GM12865 (cell line): Measurements from ENCODE around the gene TTLL10.
A peak's percentile ranks its signal among the peaks of the same experiment; 100 is the strongest.
"Not testable (repeated sequence)": the region's sequence is repeated elsewhere in the genome, so short reads cannot be mapped to it uniquely, and the experiment has no call there.

ENCODE experiments used
- DNase-seq: peaks from one replicate; pipeline ENCODE4 v3.0.0; 2010; ENCODE audit warnings: low read depth
- H3K4me3 ChIP-seq: 2 replicates; pipeline ENCODE4 v1.5.1; 2011; ENCODE audit warnings: mild to moderate bottlenecking, low read depth, low read length, control low read depth
- TF ChIP-seq, protein P1 (sequence below): IDR thresholded peaks from 2 replicates; pipeline ENCODE4 v1.5.1; 2011; ENCODE audit warnings: low read length, control low read depth, low read depth, inconsistent platforms; ENCODE audit not compliant: insufficient read depth; ENCODE audit errors: missing control alignments

Gene TTLL10

DNA sequence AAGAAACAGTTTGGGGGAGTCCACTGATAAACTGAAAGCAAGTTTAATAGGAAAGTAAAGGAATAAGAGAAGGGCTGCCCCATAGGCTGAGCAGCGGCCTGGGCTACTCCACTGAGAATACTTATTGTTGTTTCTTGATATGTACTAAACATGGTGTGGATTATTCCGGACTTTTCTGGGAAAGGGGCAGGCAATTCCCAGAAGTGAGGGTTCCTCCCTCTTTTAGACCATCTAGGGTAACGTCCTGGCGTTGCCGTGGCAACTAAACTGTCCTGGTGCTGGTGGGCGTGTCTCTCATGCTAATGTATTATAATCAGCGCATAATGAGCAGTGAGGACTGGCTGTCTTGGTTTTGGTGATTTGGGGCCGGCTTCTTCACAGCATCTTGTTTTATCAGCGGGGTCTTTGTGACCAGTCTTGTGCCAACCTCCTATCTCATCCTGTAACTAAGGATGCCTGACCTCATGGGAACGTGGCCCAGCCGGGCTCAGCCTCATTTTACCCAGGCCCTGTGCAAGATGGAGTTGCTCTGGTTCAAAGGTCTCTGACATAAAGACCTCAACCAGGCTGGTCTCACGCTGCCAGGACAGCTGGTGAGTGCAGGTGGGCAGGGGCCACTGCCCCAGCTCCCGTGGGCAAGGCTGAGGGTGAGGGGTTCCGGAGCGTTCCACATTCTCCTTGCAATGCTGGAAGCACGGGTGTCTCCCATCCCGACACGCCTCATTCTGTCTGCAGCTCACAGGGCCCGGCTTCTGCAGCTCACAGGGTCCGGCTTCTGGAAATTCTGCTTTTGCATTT, 38.1 kb upstream of the TTLL10 start:
- TF ChIP-seq, protein P1, sequence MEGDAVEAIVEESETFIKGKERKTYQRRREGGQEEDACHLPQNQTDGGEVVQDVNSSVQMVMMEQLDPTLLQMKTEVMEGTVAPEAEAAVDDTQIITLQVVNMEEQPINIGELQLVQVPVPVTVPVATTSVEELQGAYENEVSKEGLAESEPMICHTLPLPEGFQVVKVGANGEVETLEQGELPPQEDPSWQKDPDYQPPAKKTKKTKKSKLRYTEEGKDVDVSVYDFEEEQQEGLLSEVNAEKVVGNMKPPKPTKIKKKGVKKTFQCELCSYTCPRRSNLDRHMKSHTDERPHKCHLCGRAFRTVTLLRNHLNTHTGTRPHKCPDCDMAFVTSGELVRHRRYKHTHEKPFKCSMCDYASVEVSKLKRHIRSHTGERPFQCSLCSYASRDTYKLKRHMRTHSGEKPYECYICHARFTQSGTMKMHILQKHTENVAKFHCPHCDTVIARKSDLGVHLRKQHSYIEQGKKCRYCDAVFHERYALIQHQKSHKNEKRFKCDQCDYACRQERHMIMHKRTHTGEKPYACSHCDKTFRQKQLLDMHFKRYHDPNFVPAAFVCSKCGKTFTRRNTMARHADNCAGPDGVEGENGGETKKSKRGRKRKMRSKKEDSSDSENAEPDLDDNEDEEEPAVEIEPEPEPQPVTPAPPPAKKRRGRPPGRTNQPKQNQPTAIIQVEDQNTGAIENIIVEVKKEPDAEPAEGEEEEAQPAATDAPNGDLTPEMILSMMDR = no peak

DNA sequence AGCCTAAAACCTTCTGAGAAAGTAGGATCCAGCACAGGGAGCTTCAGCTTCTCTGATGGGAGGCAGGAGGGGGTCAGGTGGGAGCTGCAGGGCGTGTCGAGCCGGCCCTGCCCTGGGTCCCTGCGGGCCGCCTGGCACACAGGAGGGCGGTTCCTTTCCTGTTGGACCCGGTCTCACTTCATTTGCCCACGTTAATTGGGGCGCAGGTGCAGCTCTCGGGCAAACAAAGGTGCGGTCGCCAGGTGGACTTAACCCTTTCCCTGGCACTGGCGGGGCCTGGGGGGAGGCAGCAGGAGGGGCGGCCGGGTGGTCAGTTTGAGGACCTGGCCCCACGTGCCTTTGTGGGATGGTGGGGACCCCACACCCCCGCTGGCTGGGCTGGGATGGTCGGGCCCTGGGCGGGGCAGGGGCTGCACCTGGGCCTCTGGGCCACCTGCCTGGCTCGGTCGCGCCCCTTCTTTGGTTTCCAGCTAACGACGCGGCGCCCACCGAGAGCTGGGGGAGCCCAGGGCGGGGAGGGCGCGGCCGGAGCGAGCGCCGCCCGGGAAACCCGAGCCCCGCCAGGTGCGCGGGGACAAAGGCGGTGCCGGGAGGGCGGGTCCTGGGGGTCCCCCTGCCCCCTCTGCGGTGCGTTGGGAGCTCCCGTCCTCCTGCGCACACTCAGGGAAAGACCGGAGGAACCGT, 37.0 kb upstream of the TTLL10 start:
- H3K4me3 ChIP-seq = no peak overlapping the region
- DNase-seq = no peak
- TF ChIP-seq, protein P1 = no peak

More for the DNA sequence above, 38.1 kb upstream of the TTLL10 start:
- DNase-seq = no peak
- no peak overlapping the region for H3K4me3 ChIP-seq

DNA sequence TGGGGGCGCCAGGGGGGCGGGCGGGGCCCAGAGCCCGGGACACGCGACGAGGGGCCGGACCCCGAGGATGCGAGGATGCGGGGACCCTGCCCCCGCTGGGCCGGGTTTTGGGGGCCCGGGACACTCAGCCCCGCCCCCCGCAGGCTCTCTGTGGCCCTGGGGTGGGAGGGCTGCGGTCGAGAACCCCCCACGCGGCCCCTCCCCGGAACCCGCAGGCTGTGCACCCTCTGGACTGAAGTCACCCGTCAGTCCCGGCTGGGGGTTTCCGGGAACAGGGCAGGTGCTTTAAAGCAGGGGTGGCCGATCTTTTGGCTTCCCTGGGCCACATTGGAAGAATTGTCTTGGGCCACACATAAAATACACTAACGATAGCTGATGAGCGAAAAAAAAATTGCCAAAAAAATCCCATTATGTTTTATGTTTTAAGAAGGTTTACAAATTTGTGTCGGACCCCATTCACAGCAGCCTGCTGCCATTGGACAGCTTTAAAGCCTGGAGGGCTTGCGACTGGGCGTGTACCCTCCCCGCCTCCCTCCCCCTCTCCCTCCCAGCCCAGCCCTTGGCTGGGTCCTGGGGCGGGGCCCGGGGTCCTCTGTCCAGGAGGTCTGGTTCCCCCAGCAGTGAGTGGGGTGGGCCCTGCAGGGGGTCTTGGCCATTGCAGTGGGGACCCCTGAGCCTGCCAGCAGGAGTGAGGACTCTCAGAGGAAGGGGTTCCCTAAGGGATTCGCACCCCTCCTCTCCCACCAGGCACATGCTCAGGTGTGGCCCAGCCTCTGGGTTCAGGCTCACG, 36.2 kb upstream of the TTLL10 start:
- DNase-seq = peak; percentile 75
- TF ChIP-seq, protein P1 = no peak
- peak overlapping the region; percentile 30; the same call in 1 of the 2 replicates for H3K4me3 ChIP-seq

DNA sequence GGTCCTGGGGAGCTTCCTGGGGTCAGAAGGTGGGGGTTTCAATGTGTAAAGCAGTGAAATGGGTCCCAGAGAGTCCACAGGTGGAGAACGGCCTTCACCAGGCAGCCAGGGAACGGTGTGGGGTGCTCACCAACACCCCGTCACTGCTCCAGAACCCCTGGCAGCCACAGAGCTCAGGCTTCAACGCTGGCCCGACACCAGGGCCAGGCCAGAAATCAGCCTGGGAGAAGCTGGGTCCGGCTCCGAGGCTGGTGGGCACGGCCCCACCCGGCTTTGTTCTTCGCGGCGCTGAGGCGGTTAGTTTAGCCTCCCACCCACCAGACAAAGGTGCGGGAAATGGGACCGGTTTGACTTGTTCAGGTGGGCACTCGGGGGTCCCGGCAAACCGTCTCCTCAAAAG, 33.0 kb upstream of the TTLL10 start:
- no peak overlapping the region for H3K4me3 ChIP-seq
- TF ChIP-seq, protein P1 = no peak
- no peak for DNase-seq

DNA sequence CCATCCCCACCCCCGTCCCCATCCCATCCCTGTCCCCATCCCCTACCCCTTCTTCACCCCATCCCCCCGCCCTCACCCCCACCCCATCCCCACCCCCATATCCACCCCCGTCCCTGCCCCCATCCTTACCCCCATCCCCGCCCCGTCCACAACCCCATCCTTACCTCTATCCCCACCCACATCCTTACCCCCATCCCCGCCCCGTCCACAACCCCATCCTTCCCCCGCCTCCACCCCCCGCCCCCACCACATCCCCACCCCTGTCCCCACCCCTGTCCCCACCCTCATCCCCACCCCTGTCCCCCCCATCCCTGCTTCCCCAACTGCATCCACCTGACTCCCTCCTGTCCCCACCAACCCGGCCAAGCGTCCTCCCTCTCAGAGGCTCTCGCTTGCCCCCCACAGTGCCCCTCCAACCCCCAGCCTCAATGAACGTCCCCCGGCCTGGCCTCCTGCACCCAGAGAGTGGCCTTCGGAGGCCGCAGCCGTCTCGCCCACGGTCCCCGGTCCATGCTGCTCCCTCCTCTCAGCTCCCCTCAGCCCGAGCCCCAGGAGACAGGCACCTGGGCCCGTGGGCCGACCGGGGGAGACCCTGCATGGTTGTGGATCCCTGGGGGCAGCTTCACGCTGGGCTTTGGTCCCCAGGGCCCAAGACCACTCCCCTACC, 32.3 kb upstream of the TTLL10 start:
- H3K4me3 ChIP-seq = no peak overlapping the region
- TF ChIP-seq, protein P1 = no peak

DNA sequence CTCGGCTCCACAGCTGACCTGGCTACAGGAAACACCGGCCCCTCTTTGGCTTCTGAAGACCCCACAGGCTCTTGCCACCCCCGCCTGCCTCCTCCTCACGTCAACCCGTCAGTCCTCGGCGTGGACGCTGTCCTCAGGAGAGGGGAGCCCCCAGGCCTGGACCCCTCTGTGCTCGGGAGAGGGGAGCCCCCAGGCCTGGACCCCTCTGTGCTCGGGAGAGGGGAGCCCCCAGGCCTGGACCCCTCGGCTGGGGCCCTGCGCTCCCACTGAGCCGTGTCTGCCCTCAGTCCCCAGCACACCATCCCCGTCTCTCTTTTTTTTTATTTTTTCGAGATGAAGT, 31.8 kb upstream of the TTLL10 start:
- no peak for DNase-seq
- TF ChIP-seq, protein P1 = no peak
- H3K4me3 ChIP-seq = no peak overlapping the region

More for the DNA sequence above, 32.3 kb upstream of the TTLL10 start:
- no peak for DNase-seq

DNA sequence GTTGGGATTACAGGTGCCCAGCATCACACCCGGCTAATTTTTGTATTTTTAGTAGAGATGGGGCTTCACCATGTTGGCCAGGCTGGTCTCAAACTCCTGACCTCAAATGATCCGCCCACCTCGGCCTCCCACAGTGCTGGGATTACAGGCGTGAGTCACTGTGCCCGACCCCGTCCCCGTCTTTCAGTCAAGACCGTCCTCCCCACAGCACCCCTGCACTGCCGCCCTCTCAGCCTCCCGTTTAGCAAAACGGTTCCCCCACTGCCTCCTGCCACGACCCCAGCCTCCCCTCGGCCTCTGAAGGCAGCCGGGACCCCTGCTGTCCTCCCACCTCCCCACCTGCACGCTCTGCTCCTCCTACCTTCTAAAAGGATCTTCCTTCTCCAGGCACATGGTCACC, 31.3 kb upstream of the TTLL10 start:
- not testable (repeated sequence) for H3K4me3 ChIP-seq, DNase-seq
